HG03342 (cell line): ENCODE measurements around the gene COASY.
A peak's percentile ranks its signal among the peaks of the same experiment; 100 is the strongest.

Experiments
- ATAC-seq: cut with Tn5 transposase; IDR thresholded peaks from one replicate; pipeline ENCODE4 v1.9.1; 2021; ENCODE audit warnings: mild to moderate bottlenecking, moderate library complexity; ENCODE audit not compliant: unreplicated experiment

Gene COASY

DNA sequence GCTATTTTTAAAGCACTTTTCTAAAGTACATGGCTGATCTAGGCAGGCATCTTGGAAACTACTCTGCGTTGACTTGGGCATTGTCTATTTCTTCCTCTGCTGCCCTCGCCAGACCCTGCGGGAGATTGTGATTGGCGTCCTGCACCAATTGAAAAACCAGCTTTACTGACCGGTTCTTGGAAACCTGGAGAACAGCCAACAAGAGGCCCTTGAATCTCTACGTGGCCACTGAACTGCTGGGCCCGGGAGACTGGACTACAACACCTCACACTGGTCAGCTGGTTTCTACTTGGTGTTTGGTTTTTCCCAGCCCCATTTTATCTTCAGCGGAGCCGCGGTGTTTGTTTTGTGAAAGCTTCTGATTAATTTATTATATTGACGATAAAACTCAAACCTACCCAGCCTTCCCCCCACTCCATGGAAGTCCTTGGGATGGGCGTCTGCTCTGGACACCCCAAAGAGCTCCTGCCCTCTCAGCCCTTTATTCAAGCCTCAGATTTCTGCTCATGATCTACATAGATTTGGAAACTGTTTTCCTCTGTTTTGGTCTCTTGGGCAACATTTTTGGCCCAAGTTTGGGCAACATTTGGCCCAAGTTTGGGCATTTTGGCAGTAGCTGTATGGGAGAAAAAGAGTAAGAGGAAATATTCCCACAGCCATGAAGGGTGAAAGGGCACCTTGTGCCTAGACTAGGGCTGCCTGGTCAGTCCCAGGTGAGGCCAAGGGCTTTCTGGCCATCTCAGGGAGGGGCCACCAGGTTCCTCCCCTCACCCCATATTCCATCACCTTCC lies 9.7 kb downstream of the COASY start:
- no peak for ATAC-seq

- no peak for ATAC-seq
These were observed 11.1 kb downstream of the COASY start for GRCh38 chr17:42573095-42573494.

DNA sequence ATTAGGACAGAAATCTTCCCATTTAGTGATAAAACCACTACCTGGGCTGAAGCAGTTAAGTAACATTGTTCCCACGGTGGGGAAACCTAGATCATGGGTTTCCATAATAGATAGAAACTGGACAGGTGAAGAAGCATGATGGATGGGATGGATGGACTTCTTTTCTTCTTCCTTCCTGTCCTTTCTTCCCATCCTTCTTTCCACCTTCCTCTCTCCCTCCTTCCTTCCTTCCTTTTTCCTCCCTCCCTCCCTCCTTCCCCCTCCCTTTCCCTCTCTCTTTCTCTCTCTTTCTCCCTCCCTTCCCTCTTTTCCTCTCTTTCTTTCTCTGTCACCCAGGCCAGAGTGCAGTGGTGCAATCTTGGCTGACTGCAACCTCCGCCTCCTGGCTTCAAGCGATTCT lies 12.5 kb downstream of the COASY start:
- ATAC-seq, result no peak

- no peak for ATAC-seq
These were observed 15.2 kb downstream of the COASY start for GRCh38 chr17:42577140-42577531.

- peak; percentile 54 for ATAC-seq
These were observed 15.8 kb downstream of the COASY start, which contains the start of gene PSMC3IP for GRCh38 chr17:42577532-42578281. PSMC3IP (minus strand) TSS chr17:42577729; CDS start chr17:42577686, 43 bp downstream.

GRCh38 chr17:42578282-42578869 lies 16.4 kb downstream of the COASY start:
- ATAC-seq, result peak; percentile 60

DNA sequence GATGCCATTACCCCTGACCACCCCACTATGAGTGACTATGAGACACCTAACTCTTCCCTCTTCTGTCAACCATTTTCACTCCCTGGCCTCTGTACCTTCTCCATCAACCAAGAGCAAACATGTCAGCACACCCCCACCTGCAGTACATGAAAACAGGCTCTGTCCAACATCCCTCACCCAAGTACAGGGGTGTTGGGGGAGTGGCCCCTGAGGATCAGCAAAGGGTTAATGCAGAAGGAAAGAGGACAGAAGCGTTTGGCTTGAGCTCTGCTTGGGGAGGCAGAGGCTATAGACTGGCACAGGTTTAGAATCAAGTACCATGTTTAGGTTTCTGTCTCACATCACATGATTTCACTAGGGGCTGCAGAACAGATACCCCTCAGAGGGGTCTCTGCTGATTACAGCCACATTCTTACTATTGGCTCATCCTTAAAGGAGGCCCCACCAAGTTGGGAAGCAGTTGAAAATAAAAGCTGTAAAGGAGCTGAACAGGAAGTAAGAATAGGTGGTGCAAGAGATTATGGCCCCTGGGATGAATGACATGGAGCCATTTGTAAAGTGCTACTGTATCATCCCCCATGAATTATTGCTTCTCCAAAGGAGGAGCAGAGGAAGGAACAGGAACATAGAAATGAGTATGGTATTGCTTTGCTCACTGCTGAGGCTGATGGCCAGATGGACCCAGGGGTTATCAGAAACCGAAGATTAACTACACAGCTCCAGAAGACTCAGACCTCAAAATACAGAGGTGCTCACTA lies 18.0 kb downstream of the COASY start:
- no peak for ATAC-seq

DNA sequence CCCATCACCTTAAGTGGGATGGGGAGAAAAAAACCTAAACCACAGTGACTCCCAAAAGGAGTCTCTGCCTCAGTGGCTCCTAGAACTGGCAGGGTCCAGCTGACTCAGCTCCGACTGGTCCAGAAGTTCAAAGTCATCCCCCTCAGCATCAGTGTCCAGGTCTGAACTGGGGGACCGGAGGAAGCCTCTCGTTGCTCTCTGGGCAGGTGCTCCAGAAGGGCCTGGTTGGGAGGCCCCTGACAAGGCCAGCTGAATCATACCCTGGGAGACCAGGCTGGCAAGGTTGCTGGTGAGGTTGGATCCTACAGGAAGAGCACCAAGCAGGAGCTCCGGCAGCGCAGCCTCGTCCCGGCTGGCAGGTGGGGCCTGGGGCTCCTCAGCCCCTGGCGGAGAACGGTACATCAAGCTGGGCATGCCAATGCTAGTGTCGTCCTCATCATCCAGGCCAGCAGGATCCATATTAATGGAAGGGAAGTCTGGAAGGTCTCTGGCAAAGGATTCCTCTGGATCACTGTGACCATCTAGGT lies 19.9 kb downstream of the COASY start:
- ATAC-seq, result no peak

- no peak for ATAC-seq
These were observed 22.9 kb downstream of the COASY start for GRCh38 chr17:42584880-42585279.

DNA sequence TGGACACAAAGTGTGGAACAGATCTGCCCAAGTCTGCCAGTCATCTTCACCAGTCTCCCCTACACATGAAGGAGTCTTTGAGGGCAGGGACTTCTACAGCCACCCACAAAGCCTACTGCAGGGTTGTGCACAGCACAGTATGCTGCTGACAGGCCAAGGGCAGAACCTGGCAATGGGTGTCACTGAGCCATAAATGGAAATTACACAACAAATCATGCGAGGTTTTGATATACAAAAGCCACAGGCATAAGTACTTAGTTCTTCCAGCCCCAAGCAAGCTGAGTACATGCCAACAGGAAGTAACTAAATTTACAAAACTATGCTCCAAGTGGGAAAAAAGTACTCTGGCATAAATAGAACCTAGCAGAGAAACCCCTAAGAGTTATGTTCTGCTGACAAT lies 23.4 kb downstream of the COASY start:
- no peak for ATAC-seq

- ATAC-seq, result no peak
These were observed 24.7 kb downstream of the COASY start for GRCh38 chr17:42586514-42587230.

DNA sequence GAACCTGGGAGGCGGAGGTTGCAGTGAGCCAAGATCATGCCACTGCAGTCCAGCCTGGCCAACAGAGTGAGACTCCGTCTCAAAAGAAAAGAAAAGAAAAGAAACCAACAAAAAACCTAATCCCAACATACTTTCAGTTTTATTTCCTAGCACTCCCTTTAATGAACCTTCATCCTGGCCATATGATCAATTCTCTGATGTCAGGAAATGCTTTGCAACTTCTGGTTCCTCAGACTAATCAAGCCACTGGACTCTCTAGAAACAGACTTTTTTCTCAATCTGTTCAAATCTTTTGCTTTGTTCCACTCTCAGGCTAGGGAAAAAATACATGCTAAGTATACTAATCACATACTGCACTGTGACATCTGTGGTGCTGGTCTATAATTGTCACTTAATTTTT lies 28.9 kb downstream of the COASY start:
- no peak for ATAC-seq

DNA sequence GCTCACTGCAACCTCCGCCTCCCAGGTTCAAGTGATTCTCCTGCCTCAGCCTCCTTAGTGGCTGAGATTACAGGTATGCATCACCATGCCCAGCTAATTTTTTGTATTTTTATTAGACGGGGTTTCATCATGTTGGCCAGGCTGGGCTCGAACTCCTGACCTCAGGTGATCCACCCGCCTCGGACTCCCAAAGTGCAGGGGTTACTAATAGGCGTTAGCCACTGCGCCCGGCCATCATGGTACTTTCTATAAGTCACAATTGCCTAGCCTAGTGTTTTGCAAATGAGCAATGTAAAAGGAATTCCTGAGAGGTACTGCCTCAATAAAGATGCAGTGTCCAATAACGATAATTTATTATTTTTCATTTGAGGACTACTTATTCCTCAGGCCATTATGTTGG lies 29.5 kb downstream of the COASY start:
- ATAC-seq, result no peak

DNA sequence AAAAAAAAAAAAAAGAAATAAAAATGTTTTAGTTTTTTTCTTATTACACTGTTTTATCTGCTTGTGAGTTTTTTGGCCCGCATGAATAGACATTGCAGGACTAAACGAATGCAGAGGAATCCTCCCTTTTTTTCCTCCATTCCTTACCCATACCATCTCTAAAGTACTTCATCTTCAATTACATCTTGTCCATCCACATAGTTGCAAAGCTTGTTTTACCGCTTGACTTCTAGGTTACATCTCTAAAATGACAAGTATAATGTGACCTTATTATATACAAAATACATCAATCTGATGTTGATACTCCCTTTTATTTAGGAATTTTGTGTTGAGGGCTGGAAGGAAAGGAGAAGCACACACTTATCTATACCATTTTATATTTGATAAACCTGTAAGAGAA lies 34.4 kb downstream of the COASY start:
- ATAC-seq, result no peak

GRCh38 chr17:42598905-42599304 lies 37.0 kb downstream of the COASY start:
- no peak for ATAC-seq

DNA sequence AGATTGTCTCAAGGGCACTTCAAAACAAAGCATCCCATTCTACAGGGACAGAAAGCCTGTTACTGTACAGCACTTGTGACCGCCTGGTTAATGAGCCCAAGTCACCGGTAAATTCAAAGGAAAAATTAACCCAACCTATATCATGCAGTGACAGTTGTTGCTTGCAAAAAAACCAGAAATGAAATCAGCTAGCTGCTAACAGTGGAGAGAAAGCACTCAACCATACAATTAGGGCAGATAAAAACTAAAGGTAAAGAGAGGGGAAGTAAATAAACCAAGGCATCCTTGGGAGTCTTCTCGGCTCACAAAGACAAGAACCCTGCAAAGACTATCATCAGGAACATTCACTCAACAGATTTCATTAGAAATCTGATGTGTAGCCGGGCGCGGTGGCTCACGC lies 41.4 kb downstream of the COASY start:
- no peak for ATAC-seq

- no peak for ATAC-seq
These were observed 45.8 kb downstream of the COASY start for GRCh38 chr17:42607769-42608168.

DNA sequence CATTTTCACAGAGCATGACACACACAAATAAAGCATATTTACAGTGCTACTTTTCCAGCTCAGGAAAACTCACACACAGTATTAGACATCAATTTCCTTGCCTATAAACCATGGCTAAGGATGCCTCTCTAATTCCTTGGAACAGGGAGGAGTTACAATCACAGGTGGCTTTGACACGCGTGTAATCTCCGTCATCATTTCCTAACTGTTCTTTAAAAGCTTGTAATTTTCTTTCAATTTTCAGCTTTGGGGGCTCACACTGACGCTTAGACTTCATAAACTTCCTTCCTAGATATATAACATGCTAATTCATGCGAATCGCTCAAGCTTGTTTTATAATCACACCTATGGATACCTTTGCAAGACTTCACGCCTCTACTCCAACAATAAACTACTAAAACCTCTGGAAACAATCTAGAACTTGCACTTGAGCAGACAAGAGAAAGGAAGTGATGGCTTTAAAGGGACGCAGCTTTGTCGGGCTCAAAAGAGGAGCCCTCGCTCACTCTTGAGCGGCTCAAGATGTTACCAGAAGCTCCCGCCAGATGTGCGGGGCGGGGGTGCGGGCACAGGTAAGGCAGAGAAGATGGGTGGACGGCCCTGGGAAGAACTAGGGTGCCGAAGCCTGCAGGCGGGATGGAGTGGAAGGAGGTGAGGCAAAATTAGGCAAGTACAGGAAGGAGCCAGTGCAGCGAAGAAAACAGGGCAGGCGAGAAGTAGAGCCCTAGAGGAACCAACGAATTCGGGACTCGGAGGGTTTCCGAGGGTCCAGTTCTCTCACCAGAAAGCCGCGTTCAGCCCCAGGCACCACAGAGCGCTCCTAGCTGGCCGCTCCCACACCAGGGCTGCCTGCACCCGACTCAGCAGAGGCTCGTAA lies 46.6 kb downstream of the COASY start:
- peak; percentile 35 for ATAC-seq

GRCh38 chr17:42609182-42609813 lies 47.4 kb downstream of the COASY start, which contains the start of the genes RETREG3 and TUBG1:
RETREG3 (minus strand) TSS chr17:42609374; CDS start chr17:42609324, 50 bp downstream.
TUBG1 (plus strand) TSS chr17:42609683; CDS start chr17:42609738, 55 bp downstream.
- ATAC-seq, result peak; percentile 89
